Left lung (tissue), 10 donors: ENCODE results near the gene WDR19. TPM values are rescaled to one million over a fixed set of nuclear protein-coding genes. Genes with fewer than 3 reads are reported as not detected.

Source experiments
- ATAC-seq: fragments of 200-7000 bp; cut with Tn5 transposase; one replicate; pipeline ENCODE4 v1.9.1; 2020; ENCODE audit warnings: moderate library complexity
- DNase-seq, 4 donors: peaks; one replicate each; pipeline ENCODE4 v3.0.0-alpha.2; 2013 to 2020
- H3K27ac ChIP-seq, 2 donors: fragments of 200-600 bp; sonication (generic) in 1 of 2; one replicate each; pipeline versions ENCODE4 v1.5.0 to v1.8.0; 2020 to 2021
- H3K27me3 ChIP-seq, 2 donors: fragments of 200-600 bp; sonication (generic) in 1 of 2; one replicate each; pipeline versions ENCODE4 v1.5.0 to v1.8.0; 2020 to 2021
- H3K36me3 ChIP-seq, 2 donors: fragments of 200-600 bp; sonication (generic) in 1 of 2; one replicate each; pipeline versions ENCODE4 v1.5.0 to v1.8.0; 2020 to 2021
- H3K4me1 ChIP-seq, 2 donors: fragments of 200-600 bp; one replicate each; pipeline ENCODE4 v1.8.0; 2021
- H3K4me3 ChIP-seq, 2 donors: fragments of 200-600 bp; sonication (generic) in 1 of 2; one replicate each; pipeline versions ENCODE4 v1.5.0 to v1.8.0; 2020 to 2021; ENCODE audit warnings: mild to moderate bottlenecking in 1 of 2
- H3K9me3 ChIP-seq, 2 donors: fragments of 200-600 bp; sonication (generic) in 1 of 2; one replicate each; pipeline versions ENCODE4 v1.5.0 to v1.8.0; 2020 to 2021
- intact Hi-C, 2 donors: fragments of 100-400 bp; cut with DNase I; formaldehyde crosslinking; loops; one replicate each; pipeline versions ENCODE4 v1.11.2 to v1.14.2; 2022
- polyA plus RNA-seq, 6 donors: library from polyadenylated mRNA; unstranded; fragments of 120-200 nt; gene quantifications; one replicate each; pipeline ENCODE4 v1.2.1, GENCODE V29; 2013; ENCODE audit not compliant: insufficient read length in 6 of 6
- total RNA-seq, 2 donors: library from RNA; stranded (reverse); fragmentation: NEBNext Ultra II Directional; extraction: Animal tissue kit (Norgen Biotek cat#: 25700); gene quantifications; one replicate each; pipeline ENCODE4 v1.2.1, GENCODE V29; 2021
- TF ChIP-seq, protein P1 (sequence below), 2 donors: fragments of 200-600 bp; sonication (generic) in 1 of 2; IDR thresholded peaks; one replicate each; pipeline versions ENCODE4 v1.5.0 to v1.8.0; 2021; ENCODE audit warnings: antibody characterized with exemption in 2 of 2
- donor health status: DM: no; HTN: yes; CAD: no.
- donor health status: DM: no; HTN: no; CAD: no.

Gene WDR19
- total and polyA plus RNA-seq, 8 donors = 32.4 to 95.0 (median 78.3) TPM

DNA sequence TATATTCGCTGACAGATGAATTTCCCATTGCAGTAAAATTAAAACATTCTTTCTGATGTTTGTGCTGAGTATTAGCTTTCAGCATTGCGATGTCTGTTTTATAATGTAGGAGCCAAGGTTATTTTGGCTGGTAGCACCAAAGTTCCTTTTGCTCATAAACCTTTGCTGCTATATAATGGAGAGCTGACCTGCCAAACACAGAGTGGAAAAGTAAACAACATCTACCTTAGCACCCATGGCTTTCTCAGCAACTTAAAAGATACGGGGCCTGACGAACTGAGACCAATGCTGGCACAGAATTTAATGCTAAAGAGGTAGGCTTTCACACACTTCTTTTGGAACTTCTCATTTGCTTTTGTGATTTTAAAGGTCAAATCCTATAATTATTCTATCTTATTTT lies 46.0 kb downstream of the WDR19 start:
- ATAC-seq (no peak), DNase-seq (no peak)
- TF ChIP-seq, protein P1, sequence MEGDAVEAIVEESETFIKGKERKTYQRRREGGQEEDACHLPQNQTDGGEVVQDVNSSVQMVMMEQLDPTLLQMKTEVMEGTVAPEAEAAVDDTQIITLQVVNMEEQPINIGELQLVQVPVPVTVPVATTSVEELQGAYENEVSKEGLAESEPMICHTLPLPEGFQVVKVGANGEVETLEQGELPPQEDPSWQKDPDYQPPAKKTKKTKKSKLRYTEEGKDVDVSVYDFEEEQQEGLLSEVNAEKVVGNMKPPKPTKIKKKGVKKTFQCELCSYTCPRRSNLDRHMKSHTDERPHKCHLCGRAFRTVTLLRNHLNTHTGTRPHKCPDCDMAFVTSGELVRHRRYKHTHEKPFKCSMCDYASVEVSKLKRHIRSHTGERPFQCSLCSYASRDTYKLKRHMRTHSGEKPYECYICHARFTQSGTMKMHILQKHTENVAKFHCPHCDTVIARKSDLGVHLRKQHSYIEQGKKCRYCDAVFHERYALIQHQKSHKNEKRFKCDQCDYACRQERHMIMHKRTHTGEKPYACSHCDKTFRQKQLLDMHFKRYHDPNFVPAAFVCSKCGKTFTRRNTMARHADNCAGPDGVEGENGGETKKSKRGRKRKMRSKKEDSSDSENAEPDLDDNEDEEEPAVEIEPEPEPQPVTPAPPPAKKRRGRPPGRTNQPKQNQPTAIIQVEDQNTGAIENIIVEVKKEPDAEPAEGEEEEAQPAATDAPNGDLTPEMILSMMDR (IDR thresholded peaks at IDR 0.05) = no peak
- no peak overlapping the region for H3K4me3 ChIP-seq
- peaks cover 0 to 2% of the 10 kb centered on the region in 2 donors for H3K36me3 ChIP-seq
- intact Hi-C loops = no loop called here
- H3K9me3 ChIP-seq = no peaks in the 10 kb centered on the region
- H3K27ac ChIP-seq = no peak overlapping the region
- no peaks in the 10 kb centered on the region for H3K4me1 ChIP-seq
- no peaks in the 10 kb centered on the region for H3K27me3 ChIP-seq

GRCh38 chr4:39230462-39230861 lies 48.1 kb downstream of the WDR19 start:
- intact Hi-C loops = no loop called here
- Histone ChIP-seq H3K36me3 (peaks cover 0 to 2% of the 10 kb centered on the region in 2 donors), H3K27ac (no peak overlapping the region), H3K9me3 (no peaks in the 10 kb centered on the region), H3K27me3 (no peaks in the 10 kb centered on the region), H3K4me3 (no peak overlapping the region), H3K4me1 (no peaks in the 10 kb centered on the region)
- DNase-seq = no peak
- ATAC-seq = no peak
- TF ChIP-seq, protein P1 (IDR thresholded peaks at IDR 0.05) = no peak

GRCh38 chr4:39231660-39232059 lies 49.3 kb downstream of the WDR19 start:
- Histone ChIP-seq H3K9me3 (no peaks in the 10 kb centered on the region), H3K4me1 (no peaks in the 10 kb centered on the region), H3K27me3 (no peaks in the 10 kb centered on the region), H3K4me3 (no peak overlapping the region), H3K36me3 (peaks cover 0 to 2% of the 10 kb centered on the region in 2 donors), H3K27ac (no peak overlapping the region)
- intact Hi-C loops = no loop called here
- TF ChIP-seq, protein P1 (IDR thresholded peaks at IDR 0.05) = no peak
- DNase-seq (no peak), ATAC-seq (no peak)

GRCh38 chr4:39232100-39232499 lies 49.8 kb downstream of the WDR19 start:
- H3K9me3 ChIP-seq = no peaks in the 10 kb centered on the region
- no peak for ATAC-seq
- TF ChIP-seq, protein P1 (IDR thresholded peaks at IDR 0.05) = no peak

DNA sequence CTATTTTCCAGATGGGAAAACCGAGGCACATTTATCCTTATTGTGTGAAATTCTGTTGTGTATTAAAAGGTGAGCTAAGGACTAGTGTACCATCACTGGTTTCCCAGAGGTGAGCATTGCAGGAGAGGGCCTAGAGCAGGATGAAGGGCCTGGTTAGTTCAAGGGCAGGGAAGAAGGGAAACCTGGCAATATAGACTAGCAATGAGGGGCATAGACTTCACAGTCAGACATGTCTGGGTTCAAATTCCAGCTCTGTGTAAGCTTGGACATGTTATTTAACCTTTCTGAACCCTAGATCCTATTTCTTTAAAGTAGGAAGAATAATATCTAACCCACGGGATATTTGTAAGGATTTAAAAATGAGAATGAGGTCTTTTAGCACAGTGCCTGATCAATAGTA lies 50.8 kb downstream of the WDR19 start:
- H3K27me3 ChIP-seq = no peaks in the 10 kb centered on the region
- DNase-seq (no peak), ATAC-seq (no peak)
- no peaks in the 10 kb centered on the region for H3K9me3 ChIP-seq
- intact Hi-C loops = no loop called here
- no peak overlapping the region for H3K4me3 ChIP-seq
- TF ChIP-seq, protein P1 (IDR thresholded peaks at IDR 0.05) = no peak
- no peaks in the 10 kb centered on the region for H3K4me1 ChIP-seq
- H3K36me3 ChIP-seq = peaks cover 0 to 2% of the 10 kb centered on the region in 2 donors
- no peak overlapping the region for H3K27ac ChIP-seq

More at GRCh38 chr4:39232100-39232499, 49.8 kb downstream of the WDR19 start:
- DNase-seq = no peak
- no peaks in the 10 kb centered on the region for H3K27me3 ChIP-seq
- no peak overlapping the region for H3K4me3 ChIP-seq
- no peaks in the 10 kb centered on the region for H3K4me1 ChIP-seq
- peaks cover 0 to 2% of the 10 kb centered on the region in 2 donors for H3K36me3 ChIP-seq
- intact Hi-C loops = no loop called here
- no peak overlapping the region for H3K27ac ChIP-seq
